Measurements from ENCODE around the gene JAK3. TPM values are rescaled to one million over a fixed set of nuclear protein-coding genes. Genes with fewer than 3 reads are reported as not detected.

JAK3 gene
- total RNA-seq, 1 experiment from 2014 or later = 3.3 TPM

DNA sequence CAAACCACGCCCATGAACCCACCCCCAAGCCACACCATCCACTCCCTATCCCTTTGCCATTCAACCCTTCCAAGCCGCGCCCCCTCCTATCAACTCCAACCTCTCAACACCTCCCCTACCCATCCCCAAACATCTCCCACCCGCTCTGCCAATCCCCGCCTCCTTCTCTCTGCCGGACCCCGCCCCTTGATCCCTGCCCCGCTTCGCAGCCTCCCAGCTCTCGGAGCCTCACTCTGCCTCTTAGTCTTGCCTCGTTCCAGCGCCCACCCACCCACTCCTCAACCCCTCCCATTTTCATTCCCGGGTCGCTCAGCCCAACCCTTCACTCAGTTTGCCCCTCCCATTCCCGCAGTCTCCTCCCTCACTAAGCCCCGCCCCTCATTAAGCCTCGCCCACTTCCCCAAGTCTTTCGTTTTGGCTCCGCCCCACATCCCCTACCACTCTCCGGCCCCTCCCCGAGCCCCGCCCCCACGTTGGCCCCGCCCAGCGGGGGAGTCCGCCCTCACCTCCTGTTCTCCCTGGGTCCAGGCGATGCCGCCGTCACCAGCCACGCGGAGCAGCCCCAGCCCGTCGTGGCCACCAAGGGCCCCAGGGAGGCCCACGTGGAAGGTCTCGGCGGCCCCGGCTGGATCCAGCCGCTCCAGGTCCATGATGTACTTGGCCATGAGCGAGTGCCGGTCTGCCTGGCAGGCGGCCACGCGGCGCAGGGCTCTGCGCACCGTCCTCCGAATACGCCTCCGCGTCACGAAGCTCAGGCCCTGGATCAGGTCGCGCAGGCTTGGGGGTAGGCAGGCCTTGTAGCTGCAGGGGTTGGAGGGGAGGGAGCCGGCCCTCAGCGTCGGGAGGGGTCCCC lies 5.7 kb downstream of the JAK3 start:
- Histone ChIP-seq H3K9me3 (ENCODE audit: control insufficient read depth, low read depth, low read length) (no peaks in the 10 kb centered on the region), H3K18ac (ENCODE audit: insufficient read length, low read depth, low read length) (peak overlapping the region; percentile 83), H3K79me2 (ENCODE audit: insufficient read depth, low read length) (no peaks in the 10 kb centered on the region), H2AFZ (ENCODE audit: low read length) (no peak overlapping the region), H3K27me3 (ENCODE audit: insufficient read depth, low read length) (no peaks in the 10 kb centered on the region), H3K23me2 (ENCODE audit: insufficient read length, low read depth, low read length, poor library complexity, severe bottlenecking) (peaks cover 9% of the 10 kb centered on the region), H3K79me1 (ENCODE audit: insufficient read depth, low read depth, low read length, poor library complexity, severe bottlenecking) (no peaks in the 10 kb centered on the region), H3K27ac (ENCODE audit: insufficient read length, low read depth, low read length) (no peak overlapping the region), H4K20me1 (ENCODE audit: control insufficient read depth, insufficient read depth, insufficient read length) (no peaks in the 10 kb centered on the region), H2BK20ac (ENCODE audit: low read depth, low read length, poor library complexity, severe bottlenecking) (no peak overlapping the region), H4K91ac (ENCODE audit: insufficient read length, low read depth, low read length) (no peak overlapping the region), H2AK5ac (ENCODE audit: insufficient read length, low read length) (no peak overlapping the region), H2BK120ac (ENCODE audit: low read depth, low read length, poor library complexity, severe bottlenecking) (no peak overlapping the region), H3K56ac (ENCODE audit: insufficient read length, low read depth, low read length) (no peak overlapping the region), H2BK15ac (ENCODE audit: low read depth, low read length) (no peak overlapping the region), H3K23ac (ENCODE audit: insufficient read length, low read depth, low read length) (no peak overlapping the region), H3K4me2 (ENCODE audit: insufficient read depth, insufficient read length, low read length) (peak overlapping the region; percentile 75), H3K14ac (ENCODE audit: insufficient read depth, low read length) (peak overlapping the region; percentile 84), H2BK5ac (ENCODE audit: insufficient read length, low read length) (no peak overlapping the region), H3K9ac (ENCODE audit: extremely low read depth, insufficient read length, low read length) (peak overlapping the region; percentile 39), H3T11ph (ENCODE audit: low read length) (no peak overlapping the region), H4K8ac (replicated peaks; ENCODE audit: insufficient read length, low read depth, low read length) (no peak overlapping the region), H3K4ac (ENCODE audit: low read depth, low read length) (no peak overlapping the region), H3K4me1 (ENCODE audit: insufficient read depth, low read length) (no peaks in the 10 kb centered on the region), H2BK12ac (ENCODE audit: insufficient read length, low read depth, low read length) (no peak overlapping the region), H4K5ac (ENCODE audit: insufficient read length, low read depth, low read length) (no peak overlapping the region)
- peaks cover 6 to 11% of the 10 kb centered on the region in 2 experiments for H3K4me1 Mint-ChIP-seq
- WGBS (ENCODE audit: extremely low coverage, insufficient read length, low lambda C conversion rate) = no CpG with 5 or more reads among the region's 56 CpGs
- TF ChIP-seq, protein P1, sequence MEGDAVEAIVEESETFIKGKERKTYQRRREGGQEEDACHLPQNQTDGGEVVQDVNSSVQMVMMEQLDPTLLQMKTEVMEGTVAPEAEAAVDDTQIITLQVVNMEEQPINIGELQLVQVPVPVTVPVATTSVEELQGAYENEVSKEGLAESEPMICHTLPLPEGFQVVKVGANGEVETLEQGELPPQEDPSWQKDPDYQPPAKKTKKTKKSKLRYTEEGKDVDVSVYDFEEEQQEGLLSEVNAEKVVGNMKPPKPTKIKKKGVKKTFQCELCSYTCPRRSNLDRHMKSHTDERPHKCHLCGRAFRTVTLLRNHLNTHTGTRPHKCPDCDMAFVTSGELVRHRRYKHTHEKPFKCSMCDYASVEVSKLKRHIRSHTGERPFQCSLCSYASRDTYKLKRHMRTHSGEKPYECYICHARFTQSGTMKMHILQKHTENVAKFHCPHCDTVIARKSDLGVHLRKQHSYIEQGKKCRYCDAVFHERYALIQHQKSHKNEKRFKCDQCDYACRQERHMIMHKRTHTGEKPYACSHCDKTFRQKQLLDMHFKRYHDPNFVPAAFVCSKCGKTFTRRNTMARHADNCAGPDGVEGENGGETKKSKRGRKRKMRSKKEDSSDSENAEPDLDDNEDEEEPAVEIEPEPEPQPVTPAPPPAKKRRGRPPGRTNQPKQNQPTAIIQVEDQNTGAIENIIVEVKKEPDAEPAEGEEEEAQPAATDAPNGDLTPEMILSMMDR (conservative IDR thresholded peaks at IDR 0.05) = no peak
- H3K9me3 Mint-ChIP-seq = no peaks in the 10 kb centered on the region; a peak in 1 of 5 replicates
- peak; percentile 99 for DNase-seq
- H3K27me3 Mint-ChIP-seq (ENCODE audit: low read depth) = peaks cover 52% of the 10 kb centered on the region
- H3K27ac Mint-ChIP-seq = no peak overlapping the region
- peak overlapping the region; percentile 69 to 78 for H3K4me3 Mint-ChIP-seq
- no peaks in the 10 kb centered on the region; a peak in 1 of 7 replicates for H3K36me3 Mint-ChIP-seq (ENCODE audit: insufficient read depth in 1 of 3, low read depth in 3 of 3)
